ENCODE measurements around the gene C3orf85.

Gene C3orf85

GRCh38 chr3:109154979-109155378 is 18.5 kb downstream of the C3orf85 start:
- DNase-seq = no peak

- DNase-seq = no peak
Observed at GRCh38 chr3:109155828-109156227, 19.3 kb downstream of the C3orf85 start.

DNA sequence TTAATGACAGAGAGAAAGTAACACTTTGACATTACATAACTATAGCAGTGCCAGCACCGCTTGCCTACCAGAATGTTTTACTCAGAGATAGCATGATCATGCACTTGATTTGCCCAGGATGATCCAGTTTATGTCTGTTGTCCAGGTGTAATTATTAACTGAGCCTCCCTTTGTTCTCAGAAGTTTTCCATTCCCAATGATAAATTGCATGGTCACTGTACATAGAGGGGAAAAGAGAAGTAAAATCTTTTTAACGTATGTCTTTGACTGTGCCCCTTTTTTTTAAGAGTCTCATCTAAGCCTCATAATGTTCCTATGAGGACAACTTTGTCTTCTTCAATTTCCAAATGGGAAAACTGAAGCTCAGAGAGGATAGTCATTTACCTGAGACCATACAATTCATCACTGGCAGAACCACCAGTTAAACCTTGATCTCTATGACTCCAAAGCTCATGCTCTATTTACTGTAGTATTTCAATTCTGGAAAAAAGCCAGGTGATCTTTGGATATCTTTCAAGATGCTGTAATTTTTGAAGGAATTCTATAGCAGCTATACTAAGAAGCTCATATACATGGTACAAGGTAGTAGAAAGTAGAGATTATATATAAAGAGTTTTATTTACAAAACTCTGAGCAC is 25.1 kb downstream of the C3orf85 start:
- DNase-seq = no peak

- DNase-seq = no peak
Observed at GRCh38 chr3:109165905-109166304, 29.4 kb downstream of the C3orf85 start.

- no peak for DNase-seq
Observed at GRCh38 chr3:109171479-109171878, 35.0 kb downstream of the C3orf85 start.

DNA sequence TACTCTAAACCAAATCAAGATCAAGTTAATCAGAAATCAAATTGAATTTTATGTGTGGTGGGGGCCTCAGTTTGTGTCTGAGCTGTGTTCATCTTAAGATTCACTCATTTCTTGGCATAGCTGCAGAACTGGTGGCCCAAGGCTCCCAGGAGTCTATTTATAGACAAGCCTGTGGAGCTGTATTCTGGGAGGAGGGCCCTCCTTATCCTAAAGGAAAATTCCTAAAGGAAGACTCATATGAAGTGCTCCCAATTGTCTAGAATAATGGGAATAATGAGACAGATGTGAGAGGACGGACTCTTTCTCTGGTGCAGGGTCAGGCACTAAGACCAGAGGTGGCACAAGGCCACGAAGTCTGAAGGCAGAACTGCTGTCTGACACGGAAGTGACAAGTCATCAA is 38.9 kb downstream of the C3orf85 start:
- DNase-seq = no peak

DNA sequence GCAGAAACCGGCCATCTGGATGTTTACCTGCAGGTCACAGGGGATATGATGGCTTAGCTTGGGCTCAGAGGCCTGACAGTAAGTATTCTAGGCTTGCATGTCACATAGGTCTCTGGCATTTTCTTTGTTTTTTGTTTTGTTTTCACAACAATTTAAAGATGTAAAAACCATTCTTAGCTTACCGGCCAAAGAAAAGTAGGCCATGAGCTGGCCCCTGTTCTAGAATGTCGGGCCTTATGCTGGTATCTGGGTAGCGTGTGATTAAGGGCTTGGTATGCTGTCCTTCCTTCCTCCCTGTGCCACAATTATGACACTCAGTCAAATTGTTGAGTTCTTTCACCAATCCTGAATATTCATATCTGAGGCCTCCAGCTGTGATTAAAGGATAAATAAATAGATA is 40.2 kb downstream of the C3orf85 start:
- no peak for DNase-seq

GRCh38 chr3:109177908-109178307 is 41.4 kb downstream of the C3orf85 start:
- no peak for DNase-seq

DNA sequence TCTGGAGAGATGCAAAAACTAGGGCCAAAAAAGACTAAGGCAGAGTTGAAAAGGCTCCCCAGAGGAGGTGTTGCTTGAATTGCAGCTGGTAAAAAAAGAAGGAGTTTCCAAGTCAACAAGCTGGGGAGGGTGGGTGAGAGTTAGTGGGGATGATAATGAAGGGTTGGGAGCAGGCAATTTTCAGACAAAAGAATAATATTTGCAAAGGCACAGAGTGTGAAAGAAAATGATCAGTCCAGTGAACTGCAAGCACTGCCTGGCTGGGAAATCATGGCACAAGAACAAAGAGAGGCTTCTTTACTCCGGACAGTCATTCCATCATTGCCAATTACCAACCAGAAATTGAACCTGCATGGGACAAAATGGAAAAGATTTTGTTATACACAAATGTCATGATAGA is 42.2 kb downstream of the C3orf85 start:
- no peak for DNase-seq

GRCh38 chr3:109184726-109185125 is 48.2 kb downstream of the C3orf85 start:
- no peak for DNase-seq

GRCh38 chr3:109187390-109187789 is 50.9 kb downstream of the C3orf85 start:
- no peak for DNase-seq

- DNase-seq = no peak
Observed at GRCh38 chr3:109188741-109189140, 52.2 kb downstream of the C3orf85 start.

- no peak for DNase-seq
Observed at GRCh38 chr3:109191421-109191820, 54.9 kb downstream of the C3orf85 start.

GRCh38 chr3:109195815-109196214 is 59.3 kb downstream of the C3orf85 start:
- DNase-seq = no peak
